GM06990 (cell line): Measurements from ENCODE around the gene KRTAP5-6.
"Not testable (repeated sequence)": the region's sequence is repeated elsewhere in the genome, so short reads cannot be mapped to it uniquely, and the experiment has no call there.

ENCODE experiments used
- DNase-seq: peaks from one replicate; pipeline ENCODE4 v3.0.0-alpha.2; 2011; ENCODE audit not compliant: insufficient read length; ENCODE audit errors: extremely low read depth
- H3K27me3 ChIP-seq: replicated peaks from 2 replicates; pipeline ENCODE4 v1.6.0; 2011; ENCODE audit warnings: low read length; ENCODE audit not compliant: control insufficient read depth, insufficient read depth
- H3K36me3 ChIP-seq: 2 replicates; pipeline ENCODE4 v1.5.1; 2011; ENCODE audit warnings: low read length; ENCODE audit not compliant: control insufficient read depth, insufficient read depth
- H3K4me3 ChIP-seq: replicated peaks from 2 replicates; pipeline ENCODE4 v1.5.1; 2011; ENCODE audit warnings: low read depth, mild to moderate bottlenecking, control low read depth, low read length
- TF ChIP-seq, protein P1 (sequence below): IDR thresholded peaks from 2 replicates; pipeline ENCODE4 v1.5.1; 2011; ENCODE audit warnings: low read length, control low read depth, mild to moderate bottlenecking, inconsistent platforms; ENCODE audit not compliant: insufficient read depth, poor library complexity, severe bottlenecking

Gene KRTAP5-6

DNA sequence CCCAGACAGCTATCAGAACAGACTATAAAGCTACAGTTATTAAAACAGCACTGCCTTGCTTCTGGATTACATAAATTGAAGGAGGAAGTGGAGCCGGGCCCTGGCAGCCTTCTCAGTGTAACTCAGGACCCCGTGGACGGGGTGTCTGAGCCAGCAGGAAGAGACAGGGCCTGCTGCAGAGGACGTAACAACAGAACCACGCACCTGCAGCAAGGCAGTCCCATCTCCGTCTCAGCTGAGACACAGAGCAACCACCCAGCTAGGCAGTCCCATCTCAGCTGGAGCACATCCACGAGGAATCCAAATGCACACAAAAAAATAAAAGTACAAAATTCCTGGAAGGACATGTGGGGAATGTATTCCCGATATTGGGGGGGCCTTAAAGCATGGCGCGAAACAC is 17.1 kb upstream of the KRTAP5-6 start:
- no peak overlapping the region for H3K4me3 ChIP-seq
- TF ChIP-seq, protein P1, sequence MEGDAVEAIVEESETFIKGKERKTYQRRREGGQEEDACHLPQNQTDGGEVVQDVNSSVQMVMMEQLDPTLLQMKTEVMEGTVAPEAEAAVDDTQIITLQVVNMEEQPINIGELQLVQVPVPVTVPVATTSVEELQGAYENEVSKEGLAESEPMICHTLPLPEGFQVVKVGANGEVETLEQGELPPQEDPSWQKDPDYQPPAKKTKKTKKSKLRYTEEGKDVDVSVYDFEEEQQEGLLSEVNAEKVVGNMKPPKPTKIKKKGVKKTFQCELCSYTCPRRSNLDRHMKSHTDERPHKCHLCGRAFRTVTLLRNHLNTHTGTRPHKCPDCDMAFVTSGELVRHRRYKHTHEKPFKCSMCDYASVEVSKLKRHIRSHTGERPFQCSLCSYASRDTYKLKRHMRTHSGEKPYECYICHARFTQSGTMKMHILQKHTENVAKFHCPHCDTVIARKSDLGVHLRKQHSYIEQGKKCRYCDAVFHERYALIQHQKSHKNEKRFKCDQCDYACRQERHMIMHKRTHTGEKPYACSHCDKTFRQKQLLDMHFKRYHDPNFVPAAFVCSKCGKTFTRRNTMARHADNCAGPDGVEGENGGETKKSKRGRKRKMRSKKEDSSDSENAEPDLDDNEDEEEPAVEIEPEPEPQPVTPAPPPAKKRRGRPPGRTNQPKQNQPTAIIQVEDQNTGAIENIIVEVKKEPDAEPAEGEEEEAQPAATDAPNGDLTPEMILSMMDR: no peak
- no peak for DNase-seq
- H3K36me3 ChIP-seq: no peaks in the 10 kb centered on the region
- H3K27me3 ChIP-seq: no peaks in the 10 kb centered on the region

DNA sequence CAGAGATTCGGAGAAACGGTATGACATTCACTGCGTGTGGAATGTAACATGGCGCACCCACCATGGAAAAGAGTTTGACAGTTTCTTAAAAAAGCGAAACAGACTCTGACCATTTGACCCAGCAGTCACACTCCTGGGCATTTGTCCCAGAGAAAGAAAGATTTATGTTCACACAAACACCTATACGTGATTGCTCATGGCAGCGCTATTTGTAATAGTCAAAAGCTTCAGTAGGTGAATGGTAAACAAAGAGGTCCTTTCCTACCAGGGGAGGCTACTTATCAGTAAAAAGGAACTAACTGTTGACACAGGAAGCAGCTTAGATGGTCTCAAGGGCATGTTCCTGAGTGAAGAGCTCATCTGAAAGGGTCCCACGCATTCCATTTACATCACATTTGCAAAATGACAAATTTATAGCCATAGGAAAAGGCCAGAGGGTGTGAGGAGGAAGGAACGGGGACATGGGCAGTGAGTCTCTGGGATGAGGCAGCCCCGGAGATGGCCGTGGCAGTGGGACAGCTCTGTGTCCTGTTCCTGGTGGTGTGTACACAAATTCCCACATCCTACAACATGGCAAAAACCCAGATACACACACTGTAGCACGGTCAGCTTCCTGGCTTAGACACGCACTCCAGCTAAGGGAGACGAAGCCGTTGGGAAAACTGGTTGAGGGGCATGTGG is 14.6 kb upstream of the KRTAP5-6 start:
- DNase-seq: no peak

DNA sequence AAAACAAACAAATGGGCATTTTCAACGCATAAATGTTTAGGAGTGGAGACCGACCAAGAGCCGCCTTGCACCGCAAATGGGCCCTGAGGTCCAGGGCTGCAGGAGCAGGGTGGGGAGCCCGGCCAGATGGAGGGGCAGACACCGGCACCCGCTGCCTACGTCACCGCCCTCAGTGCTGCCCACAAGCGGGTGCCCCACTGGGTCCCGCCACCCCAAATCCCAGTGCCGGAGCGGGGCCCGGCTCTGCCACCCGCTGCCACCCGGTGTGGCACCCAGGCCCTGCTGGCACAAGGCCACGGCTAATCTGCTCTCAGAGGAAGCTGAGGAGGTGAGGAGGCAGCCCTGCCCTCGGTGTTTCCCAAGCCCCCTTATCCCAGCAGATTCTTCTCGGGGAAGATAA is 13.8 kb upstream of the KRTAP5-6 start:
- not testable (repeated sequence) for H3K27me3 ChIP-seq, DNase-seq, H3K36me3 ChIP-seq, H3K4me3 ChIP-seq

More for the DNA sequence above, 14.6 kb upstream of the KRTAP5-6 start:
- H3K4me3 ChIP-seq: no peak overlapping the region
- no peaks in the 10 kb centered on the region for H3K27me3 ChIP-seq
- TF ChIP-seq, protein P1: no peak
- H3K36me3 ChIP-seq: no peaks in the 10 kb centered on the region

DNA sequence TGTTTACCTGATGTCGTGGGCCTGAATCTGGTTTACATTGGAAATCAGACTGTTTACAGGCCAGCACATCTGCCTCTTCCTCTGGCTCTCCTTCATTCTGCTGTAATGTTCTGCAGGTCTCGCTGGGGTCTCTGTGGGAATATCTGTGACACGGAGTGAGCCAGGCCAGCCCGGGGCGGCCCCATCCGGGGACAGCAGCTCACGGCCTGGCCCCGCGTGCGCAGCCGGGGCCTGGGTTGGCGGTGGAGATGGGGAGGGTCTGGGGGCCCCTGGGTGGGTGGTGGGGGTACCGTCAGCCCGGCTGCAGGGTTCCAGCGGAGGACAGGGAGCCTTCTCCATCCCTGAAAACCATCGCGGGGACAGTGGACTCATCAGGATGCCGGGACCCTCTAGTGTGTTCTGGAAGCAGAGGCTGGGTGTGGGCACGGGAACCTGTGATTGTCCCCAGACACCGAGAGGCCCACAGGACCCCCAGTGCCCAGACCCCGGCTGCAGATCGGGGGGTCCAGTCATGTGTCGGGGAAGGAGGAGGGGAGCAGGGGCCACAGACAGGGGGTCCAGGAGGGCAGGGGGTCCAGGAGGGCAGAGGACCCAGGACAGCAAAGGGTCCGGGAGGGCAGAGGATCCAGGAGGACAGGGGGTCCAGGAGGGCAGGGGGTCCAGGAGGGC is 13.0 kb upstream of the KRTAP5-6 start:
- DNase-seq, H3K27me3 ChIP-seq, H3K4me3 ChIP-seq, H3K36me3 ChIP-seq: not testable (repeated sequence)

DNA sequence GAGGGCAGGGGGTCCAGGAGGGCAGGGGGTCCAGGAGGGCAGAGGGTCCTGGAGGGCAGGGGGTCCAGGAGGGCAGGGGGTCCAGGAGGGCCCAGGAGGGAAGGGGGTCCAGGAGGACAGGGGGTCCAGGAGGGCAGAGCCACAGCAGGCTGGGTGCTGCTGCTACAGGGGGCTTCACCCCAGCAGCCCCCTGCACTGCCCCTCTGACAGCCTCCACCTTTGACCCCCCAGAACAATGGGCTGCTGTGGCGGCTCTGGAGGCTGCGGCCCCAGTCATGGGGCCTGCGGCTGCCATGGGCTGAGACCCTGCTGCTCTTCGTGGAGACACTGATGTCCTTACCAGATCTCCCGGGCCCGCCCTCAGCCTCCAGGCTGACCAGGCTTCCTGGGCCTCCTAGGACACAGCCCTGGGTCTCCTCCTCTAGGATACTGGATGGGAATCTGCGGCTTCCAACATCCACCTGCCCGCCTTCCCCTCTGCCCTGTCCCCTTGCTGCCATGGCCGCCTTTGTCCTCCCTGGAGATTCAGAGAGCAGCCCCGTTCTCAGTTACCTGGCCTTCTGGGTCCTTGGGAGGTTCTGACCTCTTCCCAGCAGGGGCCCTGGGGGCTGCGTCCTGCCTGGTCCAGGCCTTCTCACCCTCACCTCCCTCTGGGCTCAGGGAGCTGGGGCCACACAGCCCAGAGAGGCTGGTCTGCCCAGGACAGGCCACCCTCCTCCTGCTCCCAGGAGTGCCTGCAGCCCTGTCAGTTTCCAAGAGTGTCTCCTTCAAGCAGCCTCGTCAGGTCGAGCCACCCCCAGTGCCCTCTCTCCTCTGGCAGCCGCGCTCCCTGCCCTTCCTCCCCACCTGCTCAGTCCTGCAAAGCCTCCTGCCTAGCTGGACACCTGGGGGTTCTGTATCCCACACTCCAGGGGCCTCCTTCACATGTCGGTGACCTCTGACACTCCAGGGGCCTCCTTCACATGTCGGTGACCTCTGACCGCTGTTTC is 11.8 kb upstream of the KRTAP5-6 start:
- H3K4me3 ChIP-seq, H3K27me3 ChIP-seq, H3K36me3 ChIP-seq, DNase-seq: not testable (repeated sequence)

DNA sequence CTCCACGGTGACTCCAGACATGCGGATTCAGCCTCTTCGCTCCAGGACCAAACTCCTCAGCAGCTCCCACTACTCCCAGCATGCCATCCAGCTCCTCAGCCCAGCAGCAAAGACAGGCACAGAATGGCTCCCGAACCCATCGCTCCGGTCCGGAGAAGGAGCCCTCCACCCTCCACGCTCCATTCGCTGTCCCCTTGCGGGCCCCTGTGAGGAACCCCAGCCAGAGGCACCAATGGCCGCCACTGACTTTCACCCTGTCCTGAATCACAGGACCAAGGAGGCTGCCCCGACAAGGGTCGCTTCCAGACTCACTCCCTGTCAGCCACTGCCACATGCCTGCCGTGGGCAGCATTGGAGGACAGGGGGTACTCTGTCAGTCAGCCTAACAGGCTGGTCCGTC is 10.8 kb upstream of the KRTAP5-6 start:
- H3K27me3 ChIP-seq, DNase-seq, H3K4me3 ChIP-seq, H3K36me3 ChIP-seq: not testable (repeated sequence)

DNA sequence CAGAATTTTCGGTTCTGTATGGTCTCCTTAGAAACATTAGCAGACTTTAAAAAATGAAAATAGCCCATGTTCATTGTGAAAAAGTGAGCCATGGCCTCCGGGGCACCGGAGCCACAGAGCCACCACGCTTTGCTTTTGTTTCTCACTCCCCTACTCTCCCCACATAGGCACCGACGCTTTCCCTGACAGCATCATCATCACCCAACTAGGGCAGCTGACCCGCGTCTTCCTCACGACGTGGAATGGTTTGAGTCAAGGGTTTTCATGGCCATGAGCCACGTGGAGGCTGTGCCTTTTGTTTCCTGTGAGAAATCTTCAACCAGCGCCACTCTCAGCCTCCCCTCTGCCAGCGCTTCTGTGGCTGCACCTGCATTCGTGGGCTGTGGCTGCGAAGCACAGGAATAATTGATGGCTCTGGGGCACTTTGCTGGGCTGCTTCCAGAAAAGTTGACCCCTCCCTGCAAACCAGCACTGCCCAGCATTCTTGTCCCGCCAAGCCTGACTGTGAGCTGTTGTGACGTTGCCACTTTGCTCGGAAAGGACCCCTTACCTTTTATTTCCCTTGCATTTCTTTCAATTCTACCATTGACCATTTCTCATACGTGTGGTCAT is 8.6 kb upstream of the KRTAP5-6 start:
- not testable (repeated sequence) for H3K4me3 ChIP-seq, DNase-seq, H3K27me3 ChIP-seq

DNA sequence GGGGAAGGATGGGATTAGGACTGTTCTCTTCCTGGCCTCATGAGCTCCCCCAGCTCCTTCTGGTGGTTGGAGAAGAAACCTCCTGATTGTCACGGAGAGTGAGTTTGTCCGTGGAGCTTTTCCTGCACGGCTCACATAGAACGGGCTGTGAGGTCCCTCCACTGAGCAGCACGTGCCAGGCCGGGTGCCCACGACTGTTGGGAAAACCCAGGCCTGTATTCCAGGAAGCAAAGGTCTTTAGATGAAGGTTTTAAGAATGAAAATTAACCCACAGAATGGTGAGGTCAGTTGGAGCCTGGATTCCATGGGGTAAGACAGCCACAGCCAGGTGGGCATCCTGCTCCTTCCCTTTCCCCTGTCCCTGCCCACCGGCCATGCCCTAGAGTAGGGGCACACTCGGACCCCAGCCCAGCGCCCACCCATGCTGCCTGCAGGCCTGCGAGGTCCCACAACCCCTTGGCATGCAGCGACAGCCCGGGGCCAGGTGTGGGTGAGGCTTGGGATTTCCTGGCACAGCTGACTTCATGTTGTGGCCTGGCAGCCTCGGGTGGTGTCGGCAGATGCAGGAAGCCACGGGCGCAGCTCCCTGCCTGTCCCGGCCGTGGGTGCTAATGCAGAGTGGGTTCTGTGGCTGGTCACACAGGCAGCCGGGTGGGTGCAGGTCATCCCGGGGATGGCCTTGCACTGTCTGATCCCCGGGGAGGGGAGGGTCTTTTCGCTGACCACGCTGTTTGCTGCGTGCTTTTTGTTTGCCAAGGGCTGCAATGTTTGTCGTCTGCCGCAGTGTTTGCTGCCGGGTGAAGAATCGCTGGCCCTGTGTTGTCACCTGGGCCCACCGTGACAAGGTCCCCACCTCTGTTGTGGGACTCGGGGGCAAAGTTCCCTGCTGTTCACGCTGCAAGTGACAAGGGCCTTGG is 7.5 kb upstream of the KRTAP5-6 start:
- DNase-seq, H3K27me3 ChIP-seq, H3K36me3 ChIP-seq, H3K4me3 ChIP-seq: not testable (repeated sequence)

More for the DNA sequence above, 8.6 kb upstream of the KRTAP5-6 start:
- H3K36me3 ChIP-seq: not testable (repeated sequence)
